ENCODE data around the gene ANKRD52. TPM values are rescaled to one million over a fixed set of nuclear protein-coding genes. Genes with fewer than 3 reads are reported as not detected.
"Not testable (repeated sequence)": the region's sequence is repeated elsewhere in the genome, so short reads cannot be mapped to it uniquely, and the experiment has no call there.

The ANKRD52 gene
- total RNA-seq, 1 donor from 2014 or later, result 48.5 TPM

DNA sequence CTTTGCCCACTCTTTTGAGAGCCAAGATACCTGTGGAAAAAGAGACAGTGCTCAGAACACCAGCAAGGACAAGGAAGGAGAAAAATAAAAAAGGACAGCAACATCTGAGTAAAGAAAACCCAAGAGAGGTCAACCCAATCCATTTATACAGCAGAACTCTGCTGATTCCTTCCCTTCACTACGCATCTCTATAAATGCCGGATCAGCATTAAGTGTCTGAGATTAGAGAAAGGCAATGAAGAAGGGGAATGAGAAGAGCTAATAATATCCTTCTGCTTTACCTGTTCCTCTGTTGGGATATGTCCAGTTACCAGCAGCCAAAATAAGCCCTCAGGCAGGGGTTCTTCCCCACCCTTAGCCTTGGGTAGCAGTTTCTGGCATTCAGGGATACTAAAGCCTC lies 24.4 kb upstream of the ANKRD52 start:
- TF ChIP-seq CTCF (IDR thresholded peaks at IDR 0.05; ENCODE audit: unreplicated experiment), result no peak
- Mint-ChIP-seq H3K27me3 (ENCODE audit: unreplicated experiment) (peaks cover 4% of the 10 kb centered on the region), H3K27ac (ENCODE audit: unreplicated experiment) (no peak overlapping the region), H3K4me1 (ENCODE audit: unreplicated experiment) (no peaks in the 10 kb centered on the region), H3K9me3 (ENCODE audit: unreplicated experiment) (no peaks in the 10 kb centered on the region), H3K4me3 (ENCODE audit: unreplicated experiment) (no peak overlapping the region), H3K36me3 (ENCODE audit: low read depth, unreplicated experiment) (peaks cover 22% of the 10 kb centered on the region)
- no peak for DNase-seq (ENCODE audit: low spot score)

- no peaks in the 10 kb centered on the region for H3K4me1 Mint-ChIP-seq (ENCODE audit: unreplicated experiment)
- DNase-seq (ENCODE audit: low spot score), result no peak
- no peak overlapping the region for H3K27ac Mint-ChIP-seq (ENCODE audit: unreplicated experiment)
- H3K27me3 Mint-ChIP-seq (ENCODE audit: unreplicated experiment), result peaks cover 4% of the 10 kb centered on the region
- peaks cover 22% of the 10 kb centered on the region for H3K36me3 Mint-ChIP-seq (ENCODE audit: low read depth, unreplicated experiment)
- no peak overlapping the region for H3K4me3 Mint-ChIP-seq (ENCODE audit: unreplicated experiment)
- no peak for TF ChIP-seq CTCF (IDR thresholded peaks at IDR 0.05; ENCODE audit: unreplicated experiment)
- H3K9me3 Mint-ChIP-seq (ENCODE audit: unreplicated experiment), result no peaks in the 10 kb centered on the region
Measured at GRCh38 chr12:56282030-56282429, 23.8 kb upstream of the ANKRD52 start.

DNA sequence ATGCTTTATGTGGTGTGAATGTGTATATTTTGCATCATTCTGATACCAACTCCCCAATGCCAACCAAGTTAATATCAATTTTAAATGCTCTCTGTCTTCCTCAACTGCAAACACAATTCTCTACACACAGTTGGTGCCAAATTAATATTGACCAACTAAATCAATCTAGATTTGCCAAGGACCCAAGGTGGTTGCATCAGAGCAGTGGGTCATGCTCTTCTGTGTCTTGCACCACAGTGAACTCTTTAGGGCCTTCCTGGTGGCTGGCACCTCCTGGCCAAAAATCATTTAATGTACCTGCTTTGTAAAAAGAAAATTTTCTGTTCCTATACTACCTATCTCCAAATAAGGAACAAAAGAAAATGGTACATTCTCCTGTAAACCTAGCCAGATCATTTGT lies 22.7 kb upstream of the ANKRD52 start:
- Mint-ChIP-seq H3K27me3 (ENCODE audit: unreplicated experiment) (peaks cover 3% of the 10 kb centered on the region), H3K27ac (ENCODE audit: unreplicated experiment) (no peak overlapping the region), H3K9me3 (ENCODE audit: unreplicated experiment) (no peaks in the 10 kb centered on the region), H3K4me1 (ENCODE audit: unreplicated experiment) (no peaks in the 10 kb centered on the region), H3K36me3 (ENCODE audit: low read depth, unreplicated experiment) (peaks cover 27% of the 10 kb centered on the region), H3K4me3 (ENCODE audit: unreplicated experiment) (peak overlapping the region; percentile 56)
- no peak for TF ChIP-seq CTCF (IDR thresholded peaks at IDR 0.05; ENCODE audit: unreplicated experiment)
- DNase-seq (ENCODE audit: low spot score), result no peak

DNA sequence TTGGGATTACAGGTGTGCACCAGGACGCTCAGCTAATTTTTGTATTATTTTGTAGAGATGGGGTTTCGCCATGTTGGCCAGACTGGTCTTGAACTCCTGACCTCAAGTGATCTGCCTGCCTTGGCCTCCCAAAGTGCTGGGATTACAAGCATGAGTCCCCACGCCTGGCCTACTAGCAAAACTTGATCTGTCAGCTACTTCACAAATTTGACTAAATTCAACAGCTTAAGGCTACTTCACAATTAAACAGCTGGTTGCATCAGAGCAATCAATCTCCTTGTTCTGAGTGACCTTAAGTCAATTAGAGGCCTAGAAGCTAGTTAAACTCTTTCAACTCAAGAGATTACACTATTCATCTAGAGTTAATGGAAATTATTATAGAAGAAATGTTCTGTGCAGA lies 20.7 kb upstream of the ANKRD52 start:
- H3K9me3 Mint-ChIP-seq (ENCODE audit: unreplicated experiment), result no peaks in the 10 kb centered on the region
- no peaks in the 10 kb centered on the region for H3K4me1 Mint-ChIP-seq (ENCODE audit: unreplicated experiment)
- H3K27me3 Mint-ChIP-seq (ENCODE audit: unreplicated experiment), result peaks cover 1% of the 10 kb centered on the region
- H3K27ac Mint-ChIP-seq (ENCODE audit: unreplicated experiment), result no peak overlapping the region
- DNase-seq (ENCODE audit: low spot score), result no peak
- H3K4me3 Mint-ChIP-seq (ENCODE audit: unreplicated experiment), result peak overlapping the region; percentile 5
- no peak for TF ChIP-seq CTCF (IDR thresholded peaks at IDR 0.05; ENCODE audit: unreplicated experiment)
- H3K36me3 Mint-ChIP-seq (ENCODE audit: low read depth, unreplicated experiment), result peaks cover 33% of the 10 kb centered on the region

DNA sequence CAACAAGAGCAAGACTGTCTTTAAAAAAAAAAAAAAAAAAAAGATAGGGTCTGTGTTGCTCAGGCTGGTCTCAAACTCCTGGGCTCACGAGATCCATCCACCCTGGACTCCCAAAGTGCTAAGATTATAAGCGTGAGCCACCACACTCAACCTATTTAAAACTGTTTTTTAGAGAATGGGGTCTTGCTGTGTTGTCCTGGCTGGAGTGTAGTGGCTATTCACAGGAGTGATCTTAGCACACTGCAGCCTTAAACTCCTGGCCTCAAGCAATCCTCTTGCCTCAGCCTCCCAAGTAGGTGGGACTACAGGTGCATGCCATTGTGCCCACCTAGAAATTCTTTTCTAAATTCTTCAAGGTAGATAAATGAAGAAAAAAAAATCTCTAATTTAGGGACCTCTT lies 16.1 kb upstream of the ANKRD52 start:
- H3K4me3 Mint-ChIP-seq (ENCODE audit: unreplicated experiment), result no peak overlapping the region
- no peaks in the 10 kb centered on the region for H3K27me3 Mint-ChIP-seq (ENCODE audit: unreplicated experiment)
- no peak for TF ChIP-seq CTCF (IDR thresholded peaks at IDR 0.05; ENCODE audit: unreplicated experiment)
- no peaks in the 10 kb centered on the region for H3K9me3 Mint-ChIP-seq (ENCODE audit: unreplicated experiment)
- peaks cover 43% of the 10 kb centered on the region for H3K36me3 Mint-ChIP-seq (ENCODE audit: low read depth, unreplicated experiment)
- no peak for DNase-seq (ENCODE audit: low spot score)
- H3K4me1 Mint-ChIP-seq (ENCODE audit: unreplicated experiment), result no peaks in the 10 kb centered on the region
- no peak overlapping the region for H3K27ac Mint-ChIP-seq (ENCODE audit: unreplicated experiment)

DNA sequence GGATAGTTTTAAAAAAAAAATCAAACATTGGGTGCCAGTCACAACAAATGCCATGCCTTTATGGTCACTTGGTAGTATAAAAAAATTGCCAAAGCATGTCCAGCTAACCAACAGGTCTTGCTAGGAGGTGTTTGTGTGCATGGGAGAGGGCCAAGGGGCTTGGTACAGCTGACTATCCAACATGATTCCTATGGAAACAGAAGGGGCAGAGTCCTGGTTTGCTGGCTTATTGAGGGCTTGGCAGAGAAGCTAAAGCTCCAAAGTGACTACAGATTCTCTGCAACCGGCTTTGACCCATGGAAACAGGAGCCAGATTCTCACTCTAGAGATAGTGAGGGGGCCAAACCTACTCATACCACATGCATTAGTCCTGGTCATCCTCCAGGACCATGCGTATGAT lies 14.3 kb upstream of the ANKRD52 start:
- not testable (repeated sequence) for H3K9me3 Mint-ChIP-seq (ENCODE audit: unreplicated experiment); H3K27me3 Mint-ChIP-seq (ENCODE audit: unreplicated experiment); H3K4me1 Mint-ChIP-seq (ENCODE audit: unreplicated experiment); H3K27ac Mint-ChIP-seq (ENCODE audit: unreplicated experiment); DNase-seq (ENCODE audit: low spot score); H3K4me3 Mint-ChIP-seq (ENCODE audit: unreplicated experiment)
- H3K36me3 Mint-ChIP-seq (ENCODE audit: low read depth, unreplicated experiment), result peaks cover 44% of the 10 kb centered on the region

All from endothelial cell (in vitro differentiated cells).